GM19023 (cell line): ENCODE data around the gene PTPRN2.

ENCODE experiments used
- ATAC-seq: cut with Tn5 transposase; IDR thresholded peaks from one replicate; pipeline ENCODE4 v1.9.1; 2021; ENCODE audit warnings: mild to moderate bottlenecking, moderate library complexity; ENCODE audit not compliant: unreplicated experiment

PTPRN2 gene

GRCh38 chr7:158329686-158330085, 257.9 kb downstream of the PTPRN2 start:
- ATAC-seq = no peak

GRCh38 chr7:158329014-158329610, 258.5 kb downstream of the PTPRN2 start:
- no peak for ATAC-seq

- ATAC-seq = no peak
These were observed 259.1 kb downstream of the PTPRN2 start for GRCh38 chr7:158328376-158329013.

- ATAC-seq = no peak
These were observed 259.9 kb downstream of the PTPRN2 start for GRCh38 chr7:158327571-158328180.

GRCh38 chr7:158327012-158327411, 260.6 kb downstream of the PTPRN2 start:
- ATAC-seq = no peak

- no peak for ATAC-seq
These were observed 261.9 kb downstream of the PTPRN2 start for GRCh38 chr7:158325530-158326381.

GRCh38 chr7:158324397-158325360, 262.9 kb downstream of the PTPRN2 start:
- no peak for ATAC-seq

- no peak for ATAC-seq
These were observed 263.8 kb downstream of the PTPRN2 start for GRCh38 chr7:158323741-158324396.

GRCh38 chr7:158322616-158323530, 264.8 kb downstream of the PTPRN2 start:
- no peak for ATAC-seq

- ATAC-seq = no peak
These were observed 265.5 kb downstream of the PTPRN2 start for GRCh38 chr7:158321936-158322615.

- no peak for ATAC-seq
These were observed 266.4 kb downstream of the PTPRN2 start for GRCh38 chr7:158321056-158321700.

- ATAC-seq = no peak
These were observed 267.3 kb downstream of the PTPRN2 start for GRCh38 chr7:158320328-158320727.

- ATAC-seq = no peak
These were observed 269.1 kb downstream of the PTPRN2 start for GRCh38 chr7:158318511-158318913.

GRCh38 chr7:158317238-158318205, 270.1 kb downstream of the PTPRN2 start:
- ATAC-seq = no peak

- no peak for ATAC-seq
These were observed 271.1 kb downstream of the PTPRN2 start for GRCh38 chr7:158316466-158317031.

- ATAC-seq = no peak
These were observed 271.7 kb downstream of the PTPRN2 start for GRCh38 chr7:158315881-158316280.
